Measurements from ENCODE around the gene PIWIL4.

Gene PIWIL4

DNA sequence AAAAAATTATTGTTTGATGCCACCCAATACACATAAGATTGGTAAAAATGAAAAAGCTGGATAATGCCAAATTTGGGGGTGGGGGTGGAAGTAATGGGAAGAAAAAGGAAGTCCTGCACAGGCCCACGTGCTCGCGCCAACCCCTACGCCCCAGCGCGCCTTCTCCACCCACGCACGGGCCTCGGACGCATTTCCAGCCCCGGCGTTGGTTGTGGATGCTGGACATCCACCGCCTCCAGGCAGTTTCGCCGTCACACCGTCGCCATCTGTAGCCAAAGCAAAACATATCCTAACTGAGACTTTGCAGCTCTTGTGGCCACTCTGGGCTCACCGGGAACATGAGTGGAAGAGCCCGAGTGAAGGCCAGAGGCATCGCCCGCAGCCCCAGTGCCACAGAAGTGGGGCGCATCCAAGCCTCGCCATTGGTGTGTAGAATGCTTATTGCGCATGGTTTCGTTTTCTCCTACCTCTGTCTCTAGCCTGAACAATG, at the start of gene PIWIL4:
TSS of gene PIWIL4 (plus strand) at position 188 of the 490 bp plus-strand sequence. CDS start at position 339, 151 bp downstream.
- no peak within 1 kb of the TSS for H3K27ac ChIP-seq (ENCODE audit: low read length)
- H3K4me3 ChIP-seq (ENCODE audit: low read depth in 1 of 2, low read length in 2 of 2): no peak within 1 kb of the TSS
- no peaks in the 10 kb centered on the region for H3K27me3 ChIP-seq (ENCODE audit: low read depth, low read length)
- no peaks in the 10 kb centered on the region for H3K9me3 ChIP-seq (ENCODE audit: control insufficient read depth in 1 of 2, low read length in 2 of 2)
- no peaks in the 10 kb centered on the region for H3K36me3 ChIP-seq (ENCODE audit: control insufficient read depth in 1 of 2, insufficient read depth in 2 of 2, low read length in 2 of 2)
- peaks cover 0 to 7% of the 10 kb centered on the region in 2 donors for H3K4me1 ChIP-seq (ENCODE audit: control insufficient read depth in 1 of 2, insufficient read depth in 2 of 2, low read length in 2 of 2)

DNA sequence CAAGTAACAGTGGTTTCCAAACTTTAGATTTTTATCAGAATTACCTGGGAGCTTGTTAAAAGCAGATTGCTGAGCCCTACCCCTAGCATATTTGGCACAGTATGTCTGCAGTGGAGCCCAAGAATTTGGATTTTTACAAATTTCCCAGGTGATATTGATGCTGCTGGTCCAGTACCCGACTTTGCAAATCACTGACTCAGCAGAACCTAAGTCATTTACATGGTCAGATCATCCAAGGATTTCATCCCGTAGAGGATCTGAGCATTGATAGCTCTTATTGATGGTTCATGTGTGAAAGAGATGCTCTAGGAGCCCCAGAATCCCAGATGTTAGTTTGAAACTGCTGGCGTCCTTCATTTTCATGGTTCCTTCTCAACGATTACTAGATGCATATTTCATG, 48.9 kb upstream of the PIWIL4 start:
- Histone ChIP-seq H3K36me3 (ENCODE audit: control insufficient read depth in 1 of 2, insufficient read depth in 2 of 2, low read length in 2 of 2) (no peaks in the 10 kb centered on the region), H3K27ac (ENCODE audit: low read length) (no peak overlapping the region), H3K4me3 (ENCODE audit: low read depth in 1 of 2, low read length in 2 of 2) (no peak overlapping the region), H3K4me1 (ENCODE audit: control insufficient read depth in 1 of 2, insufficient read depth in 2 of 2, low read length in 2 of 2) (peaks cover 0 to 3% of the 10 kb centered on the region in 2 donors), H3K9me3 (ENCODE audit: control insufficient read depth in 1 of 2, low read length in 2 of 2) (no peaks in the 10 kb centered on the region), H3K27me3 (ENCODE audit: low read depth, low read length) (no peaks in the 10 kb centered on the region)

DNA sequence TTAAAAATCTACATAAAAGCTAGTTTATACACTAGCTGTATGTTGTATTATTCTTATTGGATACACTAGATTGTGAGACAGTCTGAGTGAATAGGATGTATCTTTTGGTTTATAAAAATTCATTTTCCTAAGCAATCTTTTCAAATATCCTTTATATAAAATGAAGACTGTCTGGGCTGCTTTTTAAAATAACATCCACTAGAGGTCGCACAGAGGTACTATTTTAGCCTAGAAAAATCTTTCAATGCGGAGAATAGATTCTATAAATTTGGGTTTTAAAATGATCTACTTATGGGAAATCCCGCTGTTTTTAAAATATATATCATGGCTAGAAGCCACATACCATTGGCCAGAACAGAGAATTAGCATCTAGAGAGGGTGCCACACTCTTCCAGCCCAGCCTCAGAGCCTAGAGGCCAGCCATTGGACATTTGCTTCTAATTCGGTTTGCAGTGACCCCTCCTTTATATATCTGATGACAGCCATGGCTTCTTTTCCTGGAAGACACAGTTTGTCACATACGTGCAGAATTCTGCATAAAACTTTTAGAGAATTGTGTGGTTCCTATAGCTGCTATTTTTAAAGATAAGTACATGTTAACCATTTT, 47.6 kb upstream of the PIWIL4 start:
- no peaks in the 10 kb centered on the region for H3K36me3 ChIP-seq (ENCODE audit: control insufficient read depth in 1 of 2, insufficient read depth in 2 of 2, low read length in 2 of 2)
- no peaks in the 10 kb centered on the region for H3K27me3 ChIP-seq (ENCODE audit: low read depth, low read length)
- H3K27ac ChIP-seq (ENCODE audit: low read length): no peak overlapping the region

GRCh38 chr11:94521684-94522083, 45.5 kb upstream of the PIWIL4 start:
- Histone ChIP-seq H3K36me3 (ENCODE audit: control insufficient read depth in 1 of 2, insufficient read depth in 2 of 2, low read length in 2 of 2) (no peaks in the 10 kb centered on the region), H3K27me3 (ENCODE audit: low read depth, low read length) (no peaks in the 10 kb centered on the region), H3K27ac (ENCODE audit: low read length) (no peak overlapping the region), H3K4me1 (ENCODE audit: control insufficient read depth in 1 of 2, insufficient read depth in 2 of 2, low read length in 2 of 2) (peaks cover 0 to 8% of the 10 kb centered on the region in 2 donors), H3K9me3 (ENCODE audit: control insufficient read depth in 1 of 2, low read length in 2 of 2) (no peaks in the 10 kb centered on the region), H3K4me3 (ENCODE audit: low read depth in 1 of 2, low read length in 2 of 2) (no peak overlapping the region)

More for the DNA sequence above, 47.6 kb upstream of the PIWIL4 start:
- no peak overlapping the region for H3K4me3 ChIP-seq (ENCODE audit: low read depth in 1 of 2, low read length in 2 of 2)
- peaks cover 0 to 3% of the 10 kb centered on the region in 2 donors for H3K4me1 ChIP-seq (ENCODE audit: control insufficient read depth in 1 of 2, insufficient read depth in 2 of 2, low read length in 2 of 2)
- no peaks in the 10 kb centered on the region for H3K9me3 ChIP-seq (ENCODE audit: control insufficient read depth in 1 of 2, low read length in 2 of 2)

DNA sequence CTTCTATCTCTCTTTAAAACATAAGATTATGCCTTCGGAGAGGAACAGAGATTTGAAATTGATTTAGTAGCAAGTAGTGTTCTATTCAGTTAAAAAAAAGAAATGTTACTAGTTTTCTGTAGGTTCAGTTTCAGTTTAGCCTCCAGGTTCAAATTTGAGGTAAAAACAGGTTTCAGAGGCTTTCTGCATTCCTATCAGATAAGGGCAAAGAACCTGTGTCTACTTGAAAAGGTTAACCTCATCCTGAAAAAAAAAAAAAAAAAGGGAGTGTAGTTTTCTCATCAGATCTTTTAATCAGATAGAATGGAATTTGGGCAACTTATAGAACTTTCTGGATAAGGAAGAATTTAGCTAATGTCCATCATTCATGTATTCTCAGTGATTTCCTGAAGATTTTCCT, 42.8 kb upstream of the PIWIL4 start:
- peaks cover 0 to 8% of the 10 kb centered on the region in 2 donors for H3K4me1 ChIP-seq (ENCODE audit: control insufficient read depth in 1 of 2, insufficient read depth in 2 of 2, low read length in 2 of 2)
- no peaks in the 10 kb centered on the region for H3K27me3 ChIP-seq (ENCODE audit: low read depth, low read length)
- H3K36me3 ChIP-seq (ENCODE audit: control insufficient read depth in 1 of 2, insufficient read depth in 2 of 2, low read length in 2 of 2): no peaks in the 10 kb centered on the region
- H3K4me3 ChIP-seq (ENCODE audit: low read depth in 1 of 2, low read length in 2 of 2): no peak overlapping the region
- no peaks in the 10 kb centered on the region for H3K9me3 ChIP-seq (ENCODE audit: control insufficient read depth in 1 of 2, low read length in 2 of 2)
- no peak overlapping the region for H3K27ac ChIP-seq (ENCODE audit: low read length)

DNA sequence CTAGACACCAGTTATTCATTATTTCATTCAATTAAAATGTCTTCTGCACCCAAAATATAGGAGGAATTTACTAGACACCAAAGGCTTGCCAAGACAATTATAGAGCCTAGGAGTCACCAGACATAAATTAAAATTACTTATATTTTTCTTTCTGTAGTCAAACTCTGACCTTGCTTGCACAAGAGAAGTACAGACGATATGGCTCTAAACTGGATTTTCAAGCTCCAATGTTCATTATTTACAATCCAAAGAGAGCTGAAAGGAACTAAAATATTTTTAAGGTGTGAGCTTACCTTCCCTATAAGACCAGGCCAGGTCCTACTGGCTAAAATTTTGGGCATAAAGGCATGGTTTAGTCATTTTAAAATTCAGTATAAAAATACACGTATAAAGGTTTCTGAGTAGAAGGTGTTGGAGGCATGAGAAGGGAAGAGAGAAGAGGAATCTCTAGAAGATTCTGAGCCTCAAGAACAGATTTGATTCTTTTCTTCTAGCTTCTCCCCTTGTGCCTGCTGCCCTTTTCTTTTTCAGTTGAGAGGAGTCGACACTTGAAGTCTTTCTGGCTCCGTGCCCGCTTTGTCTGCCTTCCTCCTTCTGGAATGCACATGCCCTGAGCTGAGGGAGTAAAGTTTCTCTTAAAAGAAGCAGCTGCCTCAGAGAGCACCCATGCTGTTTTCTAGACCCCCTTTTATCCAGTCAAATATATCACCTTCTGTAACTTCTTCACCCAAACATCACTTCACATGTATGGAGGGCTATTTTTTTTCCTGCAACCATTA, 41.4 kb upstream of the PIWIL4 start:
- Histone ChIP-seq H3K9me3 (ENCODE audit: control insufficient read depth in 1 of 2, low read length in 2 of 2) (no peaks in the 10 kb centered on the region), H3K27me3 (ENCODE audit: low read depth, low read length) (no peaks in the 10 kb centered on the region), H3K4me3 (ENCODE audit: low read depth in 1 of 2, low read length in 2 of 2) (no peak overlapping the region), H3K4me1 (ENCODE audit: control insufficient read depth in 1 of 2, insufficient read depth in 2 of 2, low read length in 2 of 2) (peaks cover 0 to 5% of the 10 kb centered on the region in 2 donors), H3K36me3 (ENCODE audit: control insufficient read depth in 1 of 2, insufficient read depth in 2 of 2, low read length in 2 of 2) (no peaks in the 10 kb centered on the region), H3K27ac (ENCODE audit: low read length) (no peak overlapping the region)

DNA sequence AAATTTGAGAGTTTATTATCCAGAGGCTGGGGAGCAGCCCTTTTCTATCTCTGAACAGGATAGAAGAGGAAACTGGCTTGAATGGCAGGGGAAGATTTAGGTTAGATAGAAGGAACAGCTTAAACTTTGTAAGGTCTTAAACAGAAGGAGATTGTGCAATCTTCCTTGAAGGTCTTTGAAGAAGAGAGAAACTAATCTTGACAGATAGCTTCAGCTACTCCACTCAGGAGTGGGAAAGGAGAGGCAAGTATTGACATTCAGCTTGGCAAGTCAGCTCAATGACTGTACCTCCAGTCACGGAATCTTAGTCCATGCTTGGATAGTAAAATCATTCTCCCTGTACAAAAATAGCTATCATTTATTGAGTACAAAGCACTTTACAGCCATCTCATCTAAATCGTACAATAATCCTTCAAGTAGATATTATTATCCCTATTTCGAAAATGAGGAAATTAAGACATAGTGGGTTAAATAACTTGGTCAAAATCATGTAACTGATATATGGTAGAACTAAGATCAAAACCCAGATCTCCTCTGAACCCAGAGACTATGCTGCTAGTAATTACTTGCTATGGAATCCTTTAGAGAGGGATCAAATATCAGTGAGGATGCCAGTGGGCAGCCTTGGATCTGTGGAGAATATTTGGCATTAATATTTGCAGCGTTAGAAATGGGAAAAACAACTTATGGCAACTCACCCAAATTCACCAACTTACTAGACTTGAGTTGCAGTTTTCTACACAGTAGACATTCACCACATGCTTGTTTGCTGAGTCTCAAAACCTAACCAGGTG, 40.3 kb upstream of the PIWIL4 start:
- Histone ChIP-seq H3K4me3 (ENCODE audit: low read depth in 1 of 2, low read length in 2 of 2) (no peak overlapping the region), H3K27ac (ENCODE audit: low read length) (no peak overlapping the region), H3K4me1 (ENCODE audit: control insufficient read depth in 1 of 2, insufficient read depth in 2 of 2, low read length in 2 of 2) (peaks cover 0 to 5% of the 10 kb centered on the region in 2 donors), H3K27me3 (ENCODE audit: low read depth, low read length) (no peaks in the 10 kb centered on the region), H3K9me3 (ENCODE audit: control insufficient read depth in 1 of 2, low read length in 2 of 2) (no peaks in the 10 kb centered on the region), H3K36me3 (ENCODE audit: control insufficient read depth in 1 of 2, insufficient read depth in 2 of 2, low read length in 2 of 2) (no peaks in the 10 kb centered on the region)

GRCh38 chr11:94528551-94528950, 38.6 kb upstream of the PIWIL4 start:
- H3K4me3 ChIP-seq (ENCODE audit: low read depth in 1 of 2, low read length in 2 of 2): no peak overlapping the region
- peaks cover 4 to 7% of the 10 kb centered on the region in 2 donors for H3K4me1 ChIP-seq (ENCODE audit: control insufficient read depth in 1 of 2, insufficient read depth in 2 of 2, low read length in 2 of 2)
- no peaks in the 10 kb centered on the region for H3K27me3 ChIP-seq (ENCODE audit: low read depth, low read length)
- H3K9me3 ChIP-seq (ENCODE audit: control insufficient read depth in 1 of 2, low read length in 2 of 2): no peaks in the 10 kb centered on the region
- no peak overlapping the region for H3K27ac ChIP-seq (ENCODE audit: low read length)
- no peaks in the 10 kb centered on the region for H3K36me3 ChIP-seq (ENCODE audit: control insufficient read depth in 1 of 2, insufficient read depth in 2 of 2, low read length in 2 of 2)

- H3K9me3 ChIP-seq (ENCODE audit: control insufficient read depth in 1 of 2, low read length in 2 of 2): no peaks in the 10 kb centered on the region
- H3K4me3 ChIP-seq (ENCODE audit: low read depth in 1 of 2, low read length in 2 of 2): no peak overlapping the region
- no peaks in the 10 kb centered on the region for H3K27me3 ChIP-seq (ENCODE audit: low read depth, low read length)
- H3K36me3 ChIP-seq (ENCODE audit: control insufficient read depth in 1 of 2, insufficient read depth in 2 of 2, low read length in 2 of 2): no peaks in the 10 kb centered on the region
- no peak overlapping the region for H3K27ac ChIP-seq (ENCODE audit: low read length)
- peaks cover 4 to 8% of the 10 kb centered on the region in 2 donors for H3K4me1 ChIP-seq (ENCODE audit: control insufficient read depth in 1 of 2, insufficient read depth in 2 of 2, low read length in 2 of 2)
Observed at GRCh38 chr11:94532211-94532610, 35.0 kb upstream of the PIWIL4 start.

- no peak overlapping the region for H3K4me3 ChIP-seq (ENCODE audit: low read depth in 1 of 2, low read length in 2 of 2)
- H3K27me3 ChIP-seq (ENCODE audit: low read depth, low read length): no peaks in the 10 kb centered on the region
- H3K36me3 ChIP-seq (ENCODE audit: control insufficient read depth in 1 of 2, insufficient read depth in 2 of 2, low read length in 2 of 2): no peaks in the 10 kb centered on the region
- no peaks in the 10 kb centered on the region for H3K9me3 ChIP-seq (ENCODE audit: control insufficient read depth in 1 of 2, low read length in 2 of 2)
- peaks cover 4 to 8% of the 10 kb centered on the region in 2 donors for H3K4me1 ChIP-seq (ENCODE audit: control insufficient read depth in 1 of 2, insufficient read depth in 2 of 2, low read length in 2 of 2)
- no peak overlapping the region for H3K27ac ChIP-seq (ENCODE audit: low read length)
Observed at GRCh38 chr11:94533206-94533605, 34.0 kb upstream of the PIWIL4 start.
